HG03575 (cell line): ENCODE data around the gene MVK.

Source experiments
- ATAC-seq: cut with Tn5 transposase; IDR thresholded peaks from one replicate; pipeline ENCODE4 v1.9.1; 2021; ENCODE audit not compliant: unreplicated experiment, insufficient number of reproducible peaks, low FRiP score; ENCODE audit errors: extremely low read depth

The MVK gene

DNA sequence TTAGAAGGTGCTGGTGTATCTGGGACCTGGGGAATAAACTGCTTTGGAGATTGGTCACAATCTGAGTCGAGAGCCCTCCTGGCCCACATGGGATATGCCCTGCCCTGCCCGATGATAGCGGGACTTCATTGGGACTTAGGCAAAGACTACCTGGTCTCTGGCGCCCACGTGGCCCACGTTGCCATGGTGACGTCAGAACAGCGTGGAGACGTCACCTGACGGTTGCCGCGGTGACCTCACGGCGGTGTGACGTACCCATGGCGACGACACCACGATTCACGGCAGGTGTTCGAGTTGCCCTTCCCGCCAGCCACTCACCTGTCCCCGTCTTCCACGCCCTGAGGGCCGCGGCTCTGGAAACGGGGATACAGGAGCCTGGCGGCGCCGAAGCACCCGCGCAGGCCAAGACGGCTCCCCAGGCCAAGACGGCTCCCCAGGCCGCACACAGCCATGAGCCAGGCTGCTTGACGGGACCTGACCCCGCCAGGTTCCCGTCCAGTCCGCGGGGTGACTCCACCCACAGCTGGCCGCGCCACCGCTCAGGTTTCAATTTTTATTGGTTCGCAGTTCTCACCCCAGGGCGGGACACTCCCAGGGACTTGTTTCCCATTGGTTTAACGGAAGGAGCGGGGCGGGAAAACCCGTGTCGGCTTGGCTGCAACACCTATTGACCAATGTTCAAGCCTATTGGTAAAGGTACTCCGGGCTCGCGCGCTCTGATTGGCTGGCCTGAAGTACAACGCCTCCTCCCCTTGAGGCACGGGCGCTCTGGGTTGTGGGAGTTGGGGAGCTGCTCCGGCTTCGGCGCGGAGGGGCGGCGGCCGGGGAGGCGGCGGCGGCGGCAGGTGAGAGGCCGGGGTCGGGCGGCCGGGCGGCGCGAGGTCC is at the start of gene MVK, which contains the start of gene MMAB:
Gene MVK (plus strand): TSS at position 766 of the 885 bp plus-strand sequence. CDS start 1,029 bp downstream, outside the sequence.
Gene MMAB (minus strand): TSS at position 476 of the 885 bp plus-strand sequence. CDS start 24 bp downstream, at position 452.
- peak; percentile 88 for ATAC-seq

- ATAC-seq: no peak
Measured at GRCh38 chr12:109524466-109525278, 48.9 kb upstream of the MVK start.

GRCh38 chr12:109525279-109525585 is 48.4 kb upstream of the MVK start:
- no peak for ATAC-seq

- ATAC-seq: no peak
Measured at GRCh38 chr12:109527489-109528123, 46.0 kb upstream of the MVK start.

GRCh38 chr12:109529691-109530640 is 43.6 kb upstream of the MVK start:
- ATAC-seq: no peak

GRCh38 chr12:109531411-109531810 is 42.2 kb upstream of the MVK start:
- ATAC-seq: no peak

DNA sequence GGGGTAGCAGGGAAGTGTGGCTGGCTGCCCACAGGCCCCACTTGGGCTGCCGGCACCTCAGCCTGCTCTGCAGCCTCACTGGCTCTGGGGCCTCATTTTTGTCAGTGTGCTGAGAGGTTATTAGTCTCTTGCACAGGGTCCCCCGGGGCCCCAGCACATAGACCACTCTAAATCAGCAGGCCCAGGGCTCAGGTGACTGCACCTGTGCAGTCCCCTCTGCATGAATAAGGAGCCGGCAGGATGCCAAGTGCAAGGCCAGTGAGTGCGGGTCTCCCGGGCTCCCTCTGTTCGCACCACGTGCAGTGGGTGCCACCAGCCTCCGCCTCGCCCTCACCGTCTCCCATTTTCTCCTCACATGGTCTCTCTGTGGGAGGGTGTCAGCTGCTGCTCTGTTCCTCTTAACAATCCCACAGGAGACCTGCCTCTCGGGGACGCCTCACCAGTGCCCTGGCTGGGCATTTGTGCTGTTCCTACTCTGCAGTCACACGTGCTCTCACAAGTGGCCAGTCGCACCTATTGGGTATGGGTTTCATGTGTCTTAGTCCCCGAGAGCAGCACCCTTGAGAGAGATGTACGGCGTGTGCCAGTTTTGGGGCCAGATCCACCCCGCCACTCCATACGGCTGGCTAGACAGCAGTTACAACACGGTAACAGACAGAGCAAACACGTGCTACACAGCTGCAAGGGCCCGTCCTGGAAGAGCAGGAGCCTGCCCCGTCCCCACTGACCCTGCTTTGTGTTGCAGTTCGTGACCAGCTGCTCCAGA is 40.7 kb upstream of the MVK start:
- ATAC-seq: no peak

GRCh38 chr12:109533487-109533740 is 40.2 kb upstream of the MVK start:
- ATAC-seq: no peak

GRCh38 chr12:109534456-109534855 is 39.1 kb upstream of the MVK start:
- no peak for ATAC-seq

DNA sequence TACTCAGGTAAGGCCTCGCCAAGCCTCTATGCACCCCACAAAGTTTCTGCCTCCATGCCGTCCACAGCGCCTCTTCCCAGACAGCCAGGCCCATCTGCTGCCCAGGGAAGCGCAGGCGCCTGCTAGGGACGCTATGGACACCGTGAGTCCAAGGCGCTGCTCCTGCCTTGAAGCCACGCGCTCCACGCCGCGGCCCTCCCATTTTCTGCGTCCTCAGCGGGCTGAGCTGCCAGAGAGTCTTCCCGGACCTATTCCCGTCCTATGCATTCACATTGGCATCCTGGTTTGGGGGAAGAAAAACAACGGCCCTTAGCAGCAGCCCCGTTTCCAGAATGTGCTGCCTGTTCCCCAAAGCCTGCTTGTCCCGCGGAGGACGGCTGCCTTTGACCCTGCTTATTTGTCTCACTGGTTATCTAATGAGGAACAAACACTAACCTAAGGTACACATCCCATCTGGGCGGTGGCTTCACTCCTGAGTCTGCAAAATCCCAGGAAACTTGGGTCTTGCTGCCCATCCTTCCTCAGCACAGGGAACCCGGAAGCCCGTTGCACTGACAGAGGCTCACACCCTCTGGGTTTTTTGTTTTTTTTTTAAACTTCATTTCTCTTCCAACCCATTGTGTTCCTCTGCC is 38.2 kb upstream of the MVK start:
- no peak for ATAC-seq

DNA sequence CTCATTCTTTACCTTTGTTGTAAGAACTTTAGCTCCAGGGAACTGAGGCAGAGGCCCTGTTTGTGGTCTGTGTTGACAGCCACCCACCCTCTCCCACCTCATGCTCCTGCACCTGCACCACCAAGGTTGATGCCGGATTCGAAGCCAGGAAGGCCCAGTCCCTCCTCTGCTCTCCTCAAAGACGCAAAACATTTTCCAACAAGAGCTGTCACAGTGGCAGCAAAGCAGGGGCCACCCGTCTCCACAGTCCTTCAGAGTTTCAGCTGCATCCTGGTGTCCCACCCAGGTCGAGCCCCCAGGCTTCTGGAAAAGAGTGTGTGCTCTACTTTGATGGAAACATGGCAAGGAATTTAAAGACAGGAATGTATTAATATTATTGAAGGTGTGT is 37.7 kb upstream of the MVK start:
- ATAC-seq: no peak

DNA sequence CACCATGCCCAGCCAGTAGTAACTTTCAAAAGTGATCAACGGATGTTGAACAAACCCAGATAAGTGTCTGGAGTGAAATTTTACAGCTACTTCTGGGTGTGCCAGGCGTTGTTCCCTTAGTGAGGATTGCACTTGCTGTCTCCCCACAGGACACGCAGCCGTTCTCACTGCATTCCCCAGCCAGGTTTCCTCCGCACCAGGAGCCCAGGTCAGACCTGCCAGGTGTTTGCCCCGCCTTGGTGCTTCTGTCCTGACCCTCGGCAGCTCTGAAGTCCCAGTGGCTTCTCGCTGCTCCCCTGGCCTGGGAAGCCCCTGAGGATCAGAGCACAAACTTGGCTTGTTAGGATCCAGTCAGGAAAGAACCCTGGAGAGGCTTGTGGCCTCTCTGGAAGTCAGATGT is 36.5 kb upstream of the MVK start:
- no peak for ATAC-seq

DNA sequence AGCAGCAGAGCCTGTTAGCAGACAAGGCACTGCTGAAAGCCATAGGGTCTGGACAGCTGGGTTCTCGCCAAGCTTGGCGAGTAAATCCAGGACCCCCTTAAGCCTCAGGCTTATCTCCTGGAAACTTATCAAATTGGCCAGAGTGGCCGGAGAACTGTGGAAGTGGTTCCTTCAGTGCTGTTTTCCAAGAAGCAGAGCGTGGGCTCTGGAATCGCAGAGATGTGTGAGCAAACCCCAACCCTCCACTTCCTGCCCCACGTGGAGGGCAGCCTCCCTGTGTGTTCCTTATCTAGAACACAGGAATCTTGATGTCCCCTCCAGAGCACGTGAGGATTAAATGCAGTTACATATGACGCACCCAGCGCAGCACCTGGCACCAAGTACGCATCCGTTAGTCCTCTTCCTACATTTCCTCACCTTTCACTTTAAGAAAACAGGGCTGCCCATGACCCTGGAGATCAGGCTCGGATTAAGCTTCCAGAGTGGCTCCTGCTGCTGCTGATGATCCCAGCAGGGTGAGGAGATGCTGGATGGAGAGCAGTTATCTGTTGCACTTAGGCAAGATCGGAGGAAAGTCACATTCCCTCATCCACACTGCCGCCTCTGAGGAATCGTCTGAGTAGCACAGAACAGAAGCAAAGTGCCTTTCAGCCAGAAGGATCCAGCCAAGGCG is 35.3 kb upstream of the MVK start:
- no peak for ATAC-seq

- no peak for ATAC-seq
Measured at GRCh38 chr12:109539508-109539907, 34.1 kb upstream of the MVK start.

DNA sequence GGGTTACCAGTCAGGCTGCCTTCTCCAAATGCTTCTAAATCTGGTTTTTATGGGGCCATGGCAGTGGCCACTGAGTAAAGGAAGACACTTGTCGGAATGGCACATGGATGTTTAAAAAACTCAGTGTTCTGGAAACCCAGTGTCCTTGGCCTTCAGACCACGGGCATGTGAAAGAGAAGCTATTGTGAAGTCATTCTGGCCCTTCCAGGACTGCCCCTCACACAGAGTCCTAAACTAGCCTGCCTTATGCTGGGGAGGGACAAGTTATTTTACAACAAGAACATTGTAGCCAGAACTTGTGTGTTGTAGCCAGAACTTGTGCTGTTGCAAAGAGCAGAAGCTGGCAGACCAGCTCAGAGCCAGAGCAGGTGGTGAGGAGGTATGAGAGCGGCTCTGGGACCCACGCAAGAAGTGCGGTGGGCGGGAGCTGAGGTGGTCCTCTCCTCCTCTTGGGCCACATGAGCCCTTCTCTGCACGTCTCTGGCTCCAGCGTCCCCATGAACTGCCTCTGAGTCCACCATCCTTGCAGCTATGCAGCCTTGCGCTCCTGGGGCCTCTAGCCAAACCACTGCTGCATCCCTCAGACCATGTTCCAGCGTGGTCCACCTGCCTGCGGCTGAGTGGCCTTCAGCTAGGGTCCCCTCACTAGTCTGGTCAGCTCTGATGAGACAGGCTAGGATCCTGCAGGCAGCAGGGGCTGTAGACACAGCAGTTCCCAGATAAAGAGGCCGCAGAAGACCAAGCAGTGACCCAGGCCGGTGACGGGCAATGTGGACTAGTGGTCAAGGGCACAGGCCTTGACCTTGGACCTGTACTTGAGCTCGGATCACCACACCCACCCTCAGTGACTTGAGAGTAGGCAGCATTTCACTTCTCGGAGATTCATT is 32.8 kb upstream of the MVK start:
- no peak for ATAC-seq

DNA sequence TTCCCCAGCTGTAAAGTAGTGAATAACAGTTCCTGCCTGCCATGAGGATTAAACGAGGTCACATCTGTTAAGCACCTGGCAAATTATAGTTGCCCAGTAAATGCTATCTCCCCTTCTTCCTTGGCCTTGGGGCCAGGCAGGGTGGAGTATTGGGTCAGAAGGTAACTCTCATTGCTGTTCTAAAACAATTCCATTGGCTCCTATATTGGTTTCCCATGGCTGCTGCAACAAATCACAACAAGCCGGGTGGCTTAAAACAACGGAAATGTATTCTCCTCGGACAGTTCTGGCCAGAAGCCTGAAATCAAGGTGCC is 32.2 kb upstream of the MVK start:
- ATAC-seq: no peak

DNA sequence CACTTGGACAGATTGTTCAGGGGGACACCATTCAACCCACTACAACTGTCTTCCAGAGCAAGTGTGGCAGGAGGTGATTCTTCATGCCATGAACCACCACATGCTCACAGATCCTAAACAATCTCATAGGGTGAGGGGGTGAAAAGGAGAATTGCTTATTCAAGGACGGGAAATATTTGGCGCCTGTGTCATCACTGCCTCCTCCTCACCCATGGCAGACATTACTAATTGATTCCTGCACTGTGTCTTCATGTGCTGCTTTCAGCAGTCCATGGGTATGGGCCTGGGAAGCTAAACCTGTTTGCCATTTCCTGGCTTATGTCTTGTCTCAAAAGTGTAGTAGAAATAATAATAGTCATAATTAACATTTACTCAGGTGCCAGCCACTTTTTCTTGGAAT is 31.6 kb upstream of the MVK start:
- ATAC-seq: no peak
